GM18951 (cell line): ENCODE measurements around the gene TMEM208.

Experiments used
- POLR2A ChIP-seq: IDR thresholded peaks from 4 replicates; pipeline ENCODE4 v1.6.1; 2011; ENCODE audit warnings: mild to moderate bottlenecking; ENCODE audit not compliant: insufficient read length, insufficient read depth; ENCODE audit errors: extremely low read depth
- in situ Hi-C: fragments of 300-500 bp; cut with MboI; formaldehyde crosslinking; loops from one replicate; pipeline ENCODE4 v1.12.0; 2022; ENCODE audit warnings: low sequenced_read_pairs, mixed read lengths, inconsistent platforms; ENCODE audit not compliant: unreplicated experiment

The TMEM208 gene

DNA sequence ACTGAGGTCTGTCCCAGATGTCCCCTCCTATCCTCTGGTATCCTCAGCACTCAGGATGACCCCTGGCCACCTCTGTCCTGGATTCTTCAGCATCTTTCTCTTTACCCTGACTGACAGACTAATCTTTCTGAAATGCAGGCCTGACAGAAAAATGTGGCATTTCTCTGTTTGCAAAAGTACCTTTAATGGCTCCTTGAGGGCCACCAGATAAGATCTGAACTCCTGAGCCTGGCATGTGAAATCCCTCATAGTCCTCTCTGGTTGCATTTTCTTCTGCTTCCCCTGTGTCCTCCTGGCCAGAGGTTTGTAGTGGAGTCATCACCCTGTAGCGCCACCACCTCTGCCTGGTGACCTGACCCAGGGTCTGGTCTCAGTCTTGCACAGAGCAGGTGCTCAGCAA is 30.0 kb upstream of the TMEM208 start:
- TF ChIP-seq POLR2A, result no peak
- in situ Hi-C loops, result no loop called here

DNA sequence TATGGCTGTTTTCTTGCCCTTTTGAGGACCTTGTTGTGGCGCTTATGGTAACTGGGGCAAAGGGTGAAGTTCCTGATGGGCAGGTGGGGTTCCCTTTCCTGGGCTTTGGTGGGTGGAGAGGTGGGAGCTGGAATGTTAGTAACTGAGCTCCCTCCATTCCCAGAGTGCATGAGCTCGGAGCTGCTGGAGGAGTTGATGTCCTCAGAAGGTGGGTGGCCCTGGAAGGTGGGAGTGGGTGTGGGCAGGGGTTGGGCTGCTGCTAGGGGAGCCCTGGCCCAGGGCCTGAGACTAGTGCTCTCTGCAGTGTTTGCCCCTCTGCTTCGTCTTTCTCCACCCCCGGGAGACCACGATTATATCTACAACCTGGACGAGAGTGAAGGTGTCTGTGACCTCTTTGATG is 29.2 kb upstream of the TMEM208 start:
- in situ Hi-C loops, result no loop called here
- no peak for TF ChIP-seq POLR2A

DNA sequence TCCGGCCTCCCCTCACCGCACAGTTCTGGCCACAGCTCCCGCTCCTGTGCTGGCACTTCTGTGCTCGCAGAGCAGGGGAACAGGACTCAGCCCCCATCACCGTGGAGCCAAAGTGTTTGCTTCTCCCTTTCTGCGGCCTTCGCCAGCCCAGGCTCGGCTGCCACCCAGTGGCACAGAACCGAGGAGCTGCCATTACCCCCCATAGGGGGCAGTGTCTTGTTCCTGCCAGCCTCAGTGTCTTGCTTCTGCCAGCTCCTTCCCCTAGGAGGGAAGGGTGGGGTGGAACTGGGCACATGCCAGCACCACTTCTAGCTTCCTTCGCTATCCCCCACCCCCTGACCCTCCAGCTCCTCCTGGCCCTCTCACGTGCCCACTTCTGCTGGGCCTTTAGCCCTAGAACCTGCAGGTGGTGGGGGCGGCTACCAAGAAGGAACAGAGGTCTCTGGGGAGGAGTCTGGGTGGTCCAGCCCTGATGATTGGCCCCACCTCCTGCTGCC is 28.6 kb upstream of the TMEM208 start:
- TF ChIP-seq POLR2A, result no peak
- in situ Hi-C loops, result no loop called here

DNA sequence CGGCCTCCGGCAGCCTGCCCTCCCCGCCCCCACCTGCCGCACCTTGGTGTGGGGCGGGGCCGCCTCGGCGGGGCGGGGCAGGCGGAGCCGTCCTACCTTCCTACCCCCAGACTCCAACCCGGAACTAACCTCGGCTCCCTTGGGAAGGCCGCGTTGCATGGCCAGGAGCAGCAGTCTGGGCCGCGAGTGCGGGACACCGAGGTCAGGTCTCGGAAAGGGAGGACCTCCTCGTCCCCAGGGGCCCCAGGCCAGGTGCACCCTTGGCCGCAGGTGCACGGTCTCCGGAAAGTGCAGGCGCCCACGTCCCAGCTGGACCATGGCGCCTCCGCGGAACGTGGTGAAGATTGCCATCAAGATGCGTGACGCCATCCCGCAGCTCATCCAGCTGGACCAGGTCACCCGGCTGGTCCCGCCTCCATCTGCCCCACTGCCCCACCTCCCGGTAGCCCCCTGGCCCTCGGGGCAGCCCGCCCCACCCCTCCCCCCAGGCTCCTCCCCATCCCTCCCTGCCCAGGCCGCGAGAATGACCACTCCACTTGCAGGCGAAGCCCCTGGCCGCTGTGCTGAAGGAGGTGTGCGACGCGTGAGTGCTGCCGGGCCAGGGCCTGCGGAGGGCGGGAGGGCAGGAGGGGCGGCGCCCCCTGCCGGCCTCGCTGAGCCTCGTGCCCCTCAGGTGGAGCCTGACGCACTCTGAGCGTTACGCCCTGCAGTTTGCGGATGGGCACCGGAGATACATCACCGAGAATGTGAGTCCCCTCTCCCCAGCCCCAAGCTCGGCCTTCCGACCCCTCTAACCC is 27.7 kb upstream of the TMEM208 start, which contains the start of gene ELMO3:
TSS of gene ELMO3 (plus strand) at position 121 of the 797 bp plus-strand sequence. CDS start at position 317, 196 bp downstream.
- TF ChIP-seq POLR2A, result no peak
- in situ Hi-C loops, result no loop called here

DNA sequence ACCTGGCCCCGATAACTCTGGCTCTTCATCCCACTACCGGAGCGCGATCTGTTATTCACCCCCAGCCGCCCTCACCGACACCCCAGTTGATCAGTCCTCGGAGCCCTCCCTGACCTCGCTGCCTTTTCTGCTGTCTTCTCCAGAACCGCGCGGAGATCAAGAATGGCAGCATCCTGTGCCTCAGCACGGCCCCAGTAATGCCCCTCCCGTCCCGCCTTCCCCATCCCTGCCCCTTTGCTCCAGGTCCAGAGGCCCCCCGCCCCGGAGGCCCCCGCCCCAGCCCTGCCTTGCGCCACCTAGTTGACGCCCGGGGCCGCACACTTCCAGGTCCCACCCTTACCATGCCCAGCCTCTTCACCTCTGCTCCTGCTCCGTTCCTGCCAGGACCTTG is 27.1 kb upstream of the TMEM208 start:
- no peak for TF ChIP-seq POLR2A
- in situ Hi-C loops, result no loop called here

DNA sequence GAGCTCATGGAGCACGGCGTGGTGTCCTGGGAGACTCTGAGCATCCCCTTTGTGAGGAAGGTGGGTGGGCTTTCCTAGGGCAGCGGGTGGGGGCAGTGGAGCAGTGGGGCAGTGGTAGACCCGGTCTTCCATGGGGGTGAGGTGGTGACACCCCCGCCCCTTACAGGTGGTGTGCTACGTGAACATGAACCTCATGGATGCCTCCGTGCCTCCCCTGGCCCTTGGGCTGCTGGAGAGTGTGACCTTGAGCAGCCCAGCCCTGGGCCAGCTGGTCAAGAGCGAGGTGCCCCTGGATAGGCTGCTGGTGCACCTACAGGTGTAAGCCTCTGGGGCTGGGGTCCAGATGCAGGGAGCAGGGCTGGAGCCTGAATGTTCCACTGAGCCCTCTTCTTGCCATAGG is 26.4 kb upstream of the TMEM208 start:
- no peak for TF ChIP-seq POLR2A
- in situ Hi-C loops, result no loop called here

DNA sequence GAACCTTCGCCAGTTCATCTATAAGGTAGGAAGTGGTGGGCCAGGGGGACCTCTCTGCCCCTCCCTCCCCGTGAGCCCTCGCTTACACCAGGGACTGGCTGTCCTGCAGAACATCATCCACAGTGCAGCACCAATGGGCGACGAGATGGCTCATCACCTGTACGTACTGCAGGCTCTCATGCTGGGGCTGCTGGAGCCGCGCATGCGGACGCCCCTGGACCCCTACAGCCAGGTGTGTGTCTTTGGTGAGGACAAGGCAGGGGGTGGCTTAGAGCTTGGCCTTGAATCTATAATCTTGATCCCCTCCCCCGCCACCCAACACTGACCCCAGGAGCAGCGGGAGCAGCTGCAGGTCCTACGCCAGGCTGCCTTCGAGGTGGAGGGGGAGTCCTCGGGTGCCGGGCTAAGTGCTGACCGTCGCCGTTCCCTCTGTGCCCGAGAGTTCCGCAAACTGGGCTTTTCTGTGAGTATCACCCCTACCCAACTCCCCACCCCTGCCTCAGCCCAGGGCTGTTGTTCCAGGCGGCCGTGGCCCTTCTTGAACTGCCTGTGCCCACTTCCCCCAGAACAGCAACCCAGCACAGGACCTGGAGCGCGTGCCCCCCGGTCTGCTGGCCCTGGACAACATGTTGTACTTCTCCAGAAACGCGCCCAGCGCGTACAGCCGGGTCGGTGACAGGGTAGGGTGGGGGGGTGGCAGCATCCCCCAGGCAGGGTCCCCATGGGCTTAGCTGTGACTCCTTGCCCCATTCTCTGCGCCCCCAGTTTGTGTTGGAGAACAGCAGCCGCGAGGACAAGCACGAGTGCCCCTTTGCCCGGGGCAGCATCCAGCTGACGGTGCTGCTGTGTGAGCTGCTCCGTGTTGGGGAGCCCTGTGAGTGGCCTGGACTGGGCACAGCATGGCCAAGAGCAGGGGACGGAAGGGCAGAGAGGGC is 25.3 kb upstream of the TMEM208 start:
- TF ChIP-seq POLR2A, result no peak
- in situ Hi-C loops, result no loop called here

DNA sequence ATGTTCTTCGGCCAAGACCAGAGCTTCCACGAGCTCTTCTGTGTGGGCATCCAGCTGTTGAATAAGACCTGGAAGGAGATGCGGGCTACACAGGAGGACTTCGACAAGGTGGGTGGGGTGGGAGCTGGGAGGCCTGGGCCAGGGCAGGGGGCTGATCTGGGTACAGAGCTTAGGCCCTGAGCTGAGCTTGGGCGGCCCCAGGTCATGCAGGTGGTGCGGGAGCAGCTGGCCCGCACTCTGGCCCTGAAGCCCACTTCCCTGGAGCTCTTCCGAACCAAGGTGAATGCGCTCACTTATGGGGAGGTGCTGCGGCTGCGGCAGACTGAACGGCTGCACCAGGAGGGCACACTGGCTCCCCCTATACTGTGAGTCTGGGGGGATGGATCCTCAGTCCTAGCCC is 24.5 kb upstream of the TMEM208 start:
- in situ Hi-C loops, result no loop called here
- no peak for TF ChIP-seq POLR2A

DNA sequence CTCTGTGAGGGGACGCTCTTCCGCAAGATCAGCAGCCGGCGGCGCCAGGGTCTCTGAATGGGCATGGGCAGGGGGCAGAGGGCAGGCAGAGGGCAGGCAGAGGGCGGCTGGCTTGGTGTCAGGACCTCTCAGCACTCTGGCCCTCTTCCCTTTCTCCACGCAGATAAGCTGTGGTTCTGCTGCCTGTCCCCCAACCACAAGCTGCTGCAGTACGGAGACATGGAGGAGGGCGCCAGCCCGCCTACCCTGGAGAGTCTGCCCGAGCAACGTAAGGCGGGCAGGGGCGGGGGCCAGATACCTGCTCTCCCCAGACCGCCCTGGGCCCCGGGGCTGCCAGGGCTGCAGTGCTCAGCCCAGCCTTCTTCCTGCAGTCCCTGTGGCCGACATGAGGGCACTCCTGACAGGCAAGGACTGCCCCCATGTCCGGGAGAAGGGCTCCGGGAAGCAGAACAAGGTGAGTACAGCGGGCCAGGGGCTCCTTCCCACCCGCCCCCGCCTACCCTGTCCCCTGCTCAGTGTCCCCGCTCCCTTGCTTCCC is 23.9 kb upstream of the TMEM208 start:
- in situ Hi-C loops, result no loop called here
- TF ChIP-seq POLR2A, result no peak

DNA sequence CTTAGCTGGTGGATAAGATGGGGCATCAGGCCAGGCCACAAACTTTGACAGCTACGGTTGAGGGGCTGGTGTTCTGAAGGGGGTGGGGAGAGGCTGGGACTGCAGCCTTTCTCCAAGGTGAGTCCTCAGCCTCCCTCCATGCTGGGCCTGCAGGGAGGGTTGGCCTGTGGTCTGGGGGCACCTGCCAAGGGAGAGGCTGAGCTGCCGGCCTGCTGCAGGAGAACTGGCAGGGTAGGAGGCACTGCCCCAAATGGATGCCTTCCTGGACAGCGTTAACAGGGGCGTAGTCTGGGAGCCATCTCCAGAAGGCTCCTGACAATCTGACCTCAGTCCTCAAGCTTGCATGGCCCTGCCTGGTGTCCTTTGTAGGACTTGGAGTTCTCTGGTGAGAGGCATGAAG is 22.9 kb upstream of the TMEM208 start:
- in situ Hi-C loops, result no loop called here
- TF ChIP-seq POLR2A, result no peak

DNA sequence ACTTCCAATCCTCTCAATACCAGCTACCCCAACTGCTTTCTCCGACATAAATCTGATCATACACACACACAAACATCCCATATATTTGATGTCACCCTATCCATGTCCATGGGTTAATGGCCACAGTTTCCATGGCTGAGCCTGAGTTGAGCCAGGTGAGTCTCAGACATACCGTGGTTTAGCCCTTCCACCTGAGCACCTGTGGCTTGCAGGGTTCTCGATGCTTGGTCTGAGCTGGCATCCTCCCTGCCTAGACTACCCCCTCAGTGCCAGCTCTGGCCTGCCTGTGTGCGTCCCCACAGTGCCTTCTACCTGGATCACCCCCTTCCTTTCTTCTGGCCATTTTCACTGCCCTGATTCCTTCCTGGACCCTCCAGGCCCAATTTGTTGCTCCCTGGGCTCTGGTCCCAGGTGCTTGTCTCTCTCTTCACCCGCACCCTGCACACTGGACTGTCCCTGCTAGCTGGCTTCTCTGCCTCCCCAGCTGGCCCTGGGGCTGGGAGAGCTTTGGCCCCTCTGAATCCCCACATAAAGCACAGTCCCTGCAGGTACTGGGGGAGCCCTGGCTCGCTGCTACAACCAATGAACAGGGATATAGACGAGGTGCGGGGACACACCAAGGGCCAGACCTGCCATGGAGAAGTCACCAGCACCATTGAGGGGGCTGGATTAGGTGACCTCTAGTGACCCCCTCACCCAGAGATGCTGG is 20.6 kb upstream of the TMEM208 start:
- no peak for TF ChIP-seq POLR2A
- in situ Hi-C loops, result no loop called here

DNA sequence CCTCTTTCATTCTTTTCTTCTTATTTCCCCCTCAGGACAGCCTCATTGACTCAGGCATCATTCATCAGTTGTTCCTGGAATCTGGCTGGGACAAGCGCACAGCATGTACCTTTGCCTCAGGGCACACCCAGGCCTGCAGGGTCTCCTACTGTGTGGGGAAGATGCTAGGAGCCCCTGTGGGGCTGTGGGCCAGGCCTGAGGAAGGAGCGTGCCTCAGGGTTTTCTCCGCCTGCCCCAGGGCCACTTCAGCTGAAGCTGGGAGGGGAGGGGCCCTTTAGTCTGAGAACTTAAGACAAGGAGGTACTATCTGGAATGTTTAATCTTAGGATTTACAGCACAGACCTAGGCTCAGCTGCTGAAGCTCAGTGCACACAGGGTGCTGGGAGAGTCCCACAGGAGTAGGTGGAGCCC is 20.1 kb upstream of the TMEM208 start:
- in situ Hi-C loops, result no loop called here
- TF ChIP-seq POLR2A, result no peak
